EH (cell line): ENCODE data around the gene SPIRE1.
"Not testable (repeated sequence)": the region's sequence is repeated elsewhere in the genome, so short reads cannot be mapped to it uniquely, and the experiment has no call there.

Source experiments
- DNase-seq: peaks from one replicate; pipeline ENCODE4 v3.0.0-alpha.2; 2015; ENCODE audit warnings: low read depth

SPIRE1 gene

GRCh38 chr18:12645751-12646203 lies 12.1 kb downstream of the SPIRE1 start:
- no peak for DNase-seq

GRCh38 chr18:12645254-12645653 lies 12.7 kb downstream of the SPIRE1 start:
- no peak for DNase-seq

GRCh38 chr18:12643756-12644155 lies 14.2 kb downstream of the SPIRE1 start:
- DNase-seq, result peak; percentile 57

- DNase-seq, result no peak
Observed at GRCh38 chr18:12640881-12641200, 17.1 kb downstream of the SPIRE1 start.

- peak; percentile 88 for DNase-seq
Observed at GRCh38 chr18:12639990-12640880, 17.7 kb downstream of the SPIRE1 start.

- no peak for DNase-seq
Observed at GRCh38 chr18:12638644-12639124, 19.2 kb downstream of the SPIRE1 start.

- DNase-seq, result peak; percentile 79
Observed at GRCh38 chr18:12637901-12638643, 19.8 kb downstream of the SPIRE1 start.

- no peak for DNase-seq
Observed at GRCh38 chr18:12637393-12637792, 20.5 kb downstream of the SPIRE1 start.

GRCh38 chr18:12631831-12632477 lies 26.0 kb downstream of the SPIRE1 start:
- no peak for DNase-seq

- peak; percentile 71 for DNase-seq
Observed at GRCh38 chr18:12630136-12630535, 27.8 kb downstream of the SPIRE1 start.

- peak; percentile 74 for DNase-seq
Observed at GRCh38 chr18:12628706-12629702, 28.9 kb downstream of the SPIRE1 start.

GRCh38 chr18:12627199-12627598 lies 30.7 kb downstream of the SPIRE1 start:
- not testable (repeated sequence) for DNase-seq

- DNase-seq, result no peak
Observed at GRCh38 chr18:12625241-12625640, 32.7 kb downstream of the SPIRE1 start.

- peak; percentile 75 for DNase-seq
Observed at GRCh38 chr18:12621742-12622306, 36.1 kb downstream of the SPIRE1 start.

- no peak for DNase-seq
Observed at GRCh38 chr18:12615748-12616147, 42.2 kb downstream of the SPIRE1 start.

- DNase-seq, result peak; percentile 69
Observed at GRCh38 chr18:12608301-12608700, 49.6 kb downstream of the SPIRE1 start.

- DNase-seq, result peak; percentile 82
Observed at GRCh38 chr18:12606592-12607315, 51.2 kb downstream of the SPIRE1 start.

GRCh38 chr18:12604445-12605007 lies 53.4 kb downstream of the SPIRE1 start:
- DNase-seq, result no peak

- peak; percentile 20 for DNase-seq
Observed at GRCh38 chr18:12599966-12600365, 57.9 kb downstream of the SPIRE1 start.

- peak; percentile 9 for DNase-seq
Observed at GRCh38 chr18:12599543-12599942, 58.4 kb downstream of the SPIRE1 start.
